NCI-H1694 treated with DMSO at 0.1 percent for 48 hours (cell line): ENCODE measurements around the gene OGFR.

Experiments used
- DNase-seq: peaks from one replicate; lab custom pipeline; 2025; lab: John Stamatoyannopoulos, UW

OGFR gene

GRCh38 chr20:62825986-62826645 lies 21.5 kb downstream of the OGFR start:
- no peak for DNase-seq

GRCh38 chr20:62826646-62827310 lies 22.1 kb downstream of the OGFR start:
- no peak for DNase-seq

GRCh38 chr20:62827311-62828038 lies 22.8 kb downstream of the OGFR start:
- DNase-seq, result no peak

- no peak for DNase-seq
Observed at GRCh38 chr20:62828051-62828450, 23.4 kb downstream of the OGFR start.

GRCh38 chr20:62828511-62829230 lies 24.0 kb downstream of the OGFR start:
- no peak for DNase-seq

GRCh38 chr20:62829231-62830230 lies 24.9 kb downstream of the OGFR start:
- DNase-seq, result no peak

GRCh38 chr20:62830251-62830650 lies 25.6 kb downstream of the OGFR start:
- DNase-seq, result no peak

GRCh38 chr20:62830821-62831220 lies 26.2 kb downstream of the OGFR start:
- no peak for DNase-seq

GRCh38 chr20:62831361-62831788 lies 26.7 kb downstream of the OGFR start:
- DNase-seq, result no peak

GRCh38 chr20:62831854-62832211 lies 27.2 kb downstream of the OGFR start:
- no peak for DNase-seq

- DNase-seq, result peak; percentile 91
Observed at GRCh38 chr20:62832212-62832922, 27.7 kb downstream of the OGFR start.

- DNase-seq, result no peak
Observed at GRCh38 chr20:62832951-62833391, 28.3 kb downstream of the OGFR start.

GRCh38 chr20:62834967-62835730 lies 30.5 kb downstream of the OGFR start:
- no peak for DNase-seq

- DNase-seq, result no peak
Observed at GRCh38 chr20:62835931-62836861, 31.6 kb downstream of the OGFR start.

GRCh38 chr20:62836967-62837490 lies 32.4 kb downstream of the OGFR start:
- no peak for DNase-seq

GRCh38 chr20:62837790-62838127 lies 33.1 kb downstream of the OGFR start:
- no peak for DNase-seq

- DNase-seq, result peak; percentile 85
Observed at GRCh38 chr20:62838128-62838891, 33.7 kb downstream of the OGFR start.

GRCh38 chr20:62839261-62839660 lies 34.6 kb downstream of the OGFR start:
- no peak for DNase-seq
